ENCODE measurements around the gene SKAP1.

GRCh38 chr17:48149787-48150463 is 280.1 kb downstream of the SKAP1 start:
- TF ChIP-seq, protein P1, sequence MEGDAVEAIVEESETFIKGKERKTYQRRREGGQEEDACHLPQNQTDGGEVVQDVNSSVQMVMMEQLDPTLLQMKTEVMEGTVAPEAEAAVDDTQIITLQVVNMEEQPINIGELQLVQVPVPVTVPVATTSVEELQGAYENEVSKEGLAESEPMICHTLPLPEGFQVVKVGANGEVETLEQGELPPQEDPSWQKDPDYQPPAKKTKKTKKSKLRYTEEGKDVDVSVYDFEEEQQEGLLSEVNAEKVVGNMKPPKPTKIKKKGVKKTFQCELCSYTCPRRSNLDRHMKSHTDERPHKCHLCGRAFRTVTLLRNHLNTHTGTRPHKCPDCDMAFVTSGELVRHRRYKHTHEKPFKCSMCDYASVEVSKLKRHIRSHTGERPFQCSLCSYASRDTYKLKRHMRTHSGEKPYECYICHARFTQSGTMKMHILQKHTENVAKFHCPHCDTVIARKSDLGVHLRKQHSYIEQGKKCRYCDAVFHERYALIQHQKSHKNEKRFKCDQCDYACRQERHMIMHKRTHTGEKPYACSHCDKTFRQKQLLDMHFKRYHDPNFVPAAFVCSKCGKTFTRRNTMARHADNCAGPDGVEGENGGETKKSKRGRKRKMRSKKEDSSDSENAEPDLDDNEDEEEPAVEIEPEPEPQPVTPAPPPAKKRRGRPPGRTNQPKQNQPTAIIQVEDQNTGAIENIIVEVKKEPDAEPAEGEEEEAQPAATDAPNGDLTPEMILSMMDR (conservative IDR thresholded peaks at IDR 0.05 in 1 of 2, IDR thresholded peaks at IDR 0.05 in 1 of 2; ENCODE audit: low read depth in 1 of 2, low read length in 2 of 2): no peak
- no peak for TF ChIP-seq EZH2 (IDR thresholded peaks at IDR 0.05; ENCODE audit: low read length, missing control alignments)
